ENCODE measurements around the gene GCLC. TPM values are rescaled to one million over a fixed set of nuclear protein-coding genes. Genes with fewer than 3 reads are reported as not detected.

The GCLC gene
- total RNA-seq, 1 experiment from 2014 or later, result 47.1 TPM

GRCh38 chr6:53527249-53527765 is 17.6 kb downstream of the GCLC start (continued):
- TF ChIP-seq, protein P1, sequence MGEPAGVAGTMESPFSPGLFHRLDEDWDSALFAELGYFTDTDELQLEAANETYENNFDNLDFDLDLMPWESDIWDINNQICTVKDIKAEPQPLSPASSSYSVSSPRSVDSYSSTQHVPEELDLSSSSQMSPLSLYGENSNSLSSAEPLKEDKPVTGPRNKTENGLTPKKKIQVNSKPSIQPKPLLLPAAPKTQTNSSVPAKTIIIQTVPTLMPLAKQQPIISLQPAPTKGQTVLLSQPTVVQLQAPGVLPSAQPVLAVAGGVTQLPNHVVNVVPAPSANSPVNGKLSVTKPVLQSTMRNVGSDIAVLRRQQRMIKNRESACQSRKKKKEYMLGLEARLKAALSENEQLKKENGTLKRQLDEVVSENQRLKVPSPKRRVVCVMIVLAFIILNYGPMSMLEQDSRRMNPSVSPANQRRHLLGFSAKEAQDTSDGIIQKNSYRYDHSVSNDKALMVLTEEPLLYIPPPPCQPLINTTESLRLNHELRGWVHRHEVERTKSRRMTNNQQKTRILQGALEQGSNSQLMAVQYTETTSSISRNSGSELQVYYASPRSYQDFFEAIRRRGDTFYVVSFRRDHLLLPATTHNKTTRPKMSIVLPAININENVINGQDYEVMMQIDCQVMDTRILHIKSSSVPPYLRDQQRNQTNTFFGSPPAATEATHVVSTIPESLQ (CRISPR knock-in tag; IDR thresholded peaks at IDR 0.05), result no peak
- TF ChIP-seq ESRRA (CRISPR knock-in tag; IDR thresholded peaks at IDR 0.05; ENCODE audit: borderline replicate concordance) (no peak), RORB (CRISPR knock-in tag; IDR thresholded peaks at IDR 0.05) (no peak), EMX1 (CRISPR knock-in tag; IDR thresholded peaks at IDR 0.05) (no peak), NFATC4 (CRISPR knock-in tag; IDR thresholded peaks at IDR 0.05) (no peak)
- TF ChIP-seq, protein P2, sequence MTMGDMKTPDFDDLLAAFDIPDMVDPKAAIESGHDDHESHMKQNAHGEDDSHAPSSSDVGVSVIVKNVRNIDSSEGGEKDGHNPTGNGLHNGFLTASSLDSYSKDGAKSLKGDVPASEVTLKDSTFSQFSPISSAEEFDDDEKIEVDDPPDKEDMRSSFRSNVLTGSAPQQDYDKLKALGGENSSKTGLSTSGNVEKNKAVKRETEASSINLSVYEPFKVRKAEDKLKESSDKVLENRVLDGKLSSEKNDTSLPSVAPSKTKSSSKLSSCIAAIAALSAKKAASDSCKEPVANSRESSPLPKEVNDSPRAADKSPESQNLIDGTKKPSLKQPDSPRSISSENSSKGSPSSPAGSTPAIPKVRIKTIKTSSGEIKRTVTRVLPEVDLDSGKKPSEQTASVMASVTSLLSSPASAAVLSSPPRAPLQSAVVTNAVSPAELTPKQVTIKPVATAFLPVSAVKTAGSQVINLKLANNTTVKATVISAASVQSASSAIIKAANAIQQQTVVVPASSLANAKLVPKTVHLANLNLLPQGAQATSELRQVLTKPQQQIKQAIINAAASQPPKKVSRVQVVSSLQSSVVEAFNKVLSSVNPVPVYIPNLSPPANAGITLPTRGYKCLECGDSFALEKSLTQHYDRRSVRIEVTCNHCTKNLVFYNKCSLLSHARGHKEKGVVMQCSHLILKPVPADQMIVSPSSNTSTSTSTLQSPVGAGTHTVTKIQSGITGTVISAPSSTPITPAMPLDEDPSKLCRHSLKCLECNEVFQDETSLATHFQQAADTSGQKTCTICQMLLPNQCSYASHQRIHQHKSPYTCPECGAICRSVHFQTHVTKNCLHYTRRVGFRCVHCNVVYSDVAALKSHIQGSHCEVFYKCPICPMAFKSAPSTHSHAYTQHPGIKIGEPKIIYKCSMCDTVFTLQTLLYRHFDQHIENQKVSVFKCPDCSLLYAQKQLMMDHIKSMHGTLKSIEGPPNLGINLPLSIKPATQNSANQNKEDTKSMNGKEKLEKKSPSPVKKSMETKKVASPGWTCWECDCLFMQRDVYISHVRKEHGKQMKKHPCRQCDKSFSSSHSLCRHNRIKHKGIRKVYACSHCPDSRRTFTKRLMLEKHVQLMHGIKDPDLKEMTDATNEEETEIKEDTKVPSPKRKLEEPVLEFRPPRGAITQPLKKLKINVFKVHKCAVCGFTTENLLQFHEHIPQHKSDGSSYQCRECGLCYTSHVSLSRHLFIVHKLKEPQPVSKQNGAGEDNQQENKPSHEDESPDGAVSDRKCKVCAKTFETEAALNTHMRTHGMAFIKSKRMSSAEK (CRISPR knock-in tag; IDR thresholded peaks at IDR 0.05; ENCODE audit: borderline replicate concordance), result no peak
- TF ChIP-seq, protein P3, sequence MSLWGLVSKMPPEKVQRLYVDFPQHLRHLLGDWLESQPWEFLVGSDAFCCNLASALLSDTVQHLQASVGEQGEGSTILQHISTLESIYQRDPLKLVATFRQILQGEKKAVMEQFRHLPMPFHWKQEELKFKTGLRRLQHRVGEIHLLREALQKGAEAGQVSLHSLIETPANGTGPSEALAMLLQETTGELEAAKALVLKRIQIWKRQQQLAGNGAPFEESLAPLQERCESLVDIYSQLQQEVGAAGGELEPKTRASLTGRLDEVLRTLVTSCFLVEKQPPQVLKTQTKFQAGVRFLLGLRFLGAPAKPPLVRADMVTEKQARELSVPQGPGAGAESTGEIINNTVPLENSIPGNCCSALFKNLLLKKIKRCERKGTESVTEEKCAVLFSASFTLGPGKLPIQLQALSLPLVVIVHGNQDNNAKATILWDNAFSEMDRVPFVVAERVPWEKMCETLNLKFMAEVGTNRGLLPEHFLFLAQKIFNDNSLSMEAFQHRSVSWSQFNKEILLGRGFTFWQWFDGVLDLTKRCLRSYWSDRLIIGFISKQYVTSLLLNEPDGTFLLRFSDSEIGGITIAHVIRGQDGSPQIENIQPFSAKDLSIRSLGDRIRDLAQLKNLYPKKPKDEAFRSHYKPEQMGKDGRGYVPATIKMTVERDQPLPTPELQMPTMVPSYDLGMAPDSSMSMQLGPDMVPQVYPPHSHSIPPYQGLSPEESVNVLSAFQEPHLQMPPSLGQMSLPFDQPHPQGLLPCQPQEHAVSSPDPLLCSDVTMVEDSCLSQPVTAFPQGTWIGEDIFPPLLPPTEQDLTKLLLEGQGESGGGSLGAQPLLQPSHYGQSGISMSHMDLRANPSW (CRISPR knock-in tag; conservative IDR thresholded peaks at IDR 0.05; ENCODE audit: low read depth), result no peak

GRCh38 chr6:53526000-53526399 is 18.9 kb downstream of the GCLC start:
- peaks cover 83% of the 10 kb centered on the region for H3K4me1 Mint-ChIP-seq
- CTCF ChIA-PET, result interaction anchor here (0.7 to 2.4 kb wide), 5 partner anchors 9 to 193 kb away, joined by 3 to 6 read pairs (median 3); partner anchors contain the start of gene GCLC
- POLR2A ChIA-PET, result no interaction called here
- peak overlapping the region; percentile 56 for H3K27ac Mint-ChIP-seq
- no peak overlapping the region for H3K4me3 Mint-ChIP-seq
- TF ChIP-seq ESRRA (CRISPR knock-in tag; IDR thresholded peaks at IDR 0.05; ENCODE audit: borderline replicate concordance) (no peak), ZNF396 (CRISPR knock-in tag; IDR thresholded peaks at IDR 0.05; ENCODE audit: borderline replicate concordance) (no peak)
- TF ChIP-seq, protein P4, sequence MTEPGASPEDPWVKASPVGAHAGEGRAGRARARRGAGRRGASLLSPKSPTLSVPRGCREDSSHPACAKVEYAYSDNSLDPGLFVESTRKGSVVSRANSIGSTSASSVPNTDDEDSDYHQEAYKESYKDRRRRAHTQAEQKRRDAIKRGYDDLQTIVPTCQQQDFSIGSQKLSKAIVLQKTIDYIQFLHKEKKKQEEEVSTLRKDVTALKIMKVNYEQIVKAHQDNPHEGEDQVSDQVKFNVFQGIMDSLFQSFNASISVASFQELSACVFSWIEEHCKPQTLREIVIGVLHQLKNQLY (CRISPR knock-in tag; IDR thresholded peaks at IDR 0.05), result no peak
- TF ChIP-seq, protein P5, sequence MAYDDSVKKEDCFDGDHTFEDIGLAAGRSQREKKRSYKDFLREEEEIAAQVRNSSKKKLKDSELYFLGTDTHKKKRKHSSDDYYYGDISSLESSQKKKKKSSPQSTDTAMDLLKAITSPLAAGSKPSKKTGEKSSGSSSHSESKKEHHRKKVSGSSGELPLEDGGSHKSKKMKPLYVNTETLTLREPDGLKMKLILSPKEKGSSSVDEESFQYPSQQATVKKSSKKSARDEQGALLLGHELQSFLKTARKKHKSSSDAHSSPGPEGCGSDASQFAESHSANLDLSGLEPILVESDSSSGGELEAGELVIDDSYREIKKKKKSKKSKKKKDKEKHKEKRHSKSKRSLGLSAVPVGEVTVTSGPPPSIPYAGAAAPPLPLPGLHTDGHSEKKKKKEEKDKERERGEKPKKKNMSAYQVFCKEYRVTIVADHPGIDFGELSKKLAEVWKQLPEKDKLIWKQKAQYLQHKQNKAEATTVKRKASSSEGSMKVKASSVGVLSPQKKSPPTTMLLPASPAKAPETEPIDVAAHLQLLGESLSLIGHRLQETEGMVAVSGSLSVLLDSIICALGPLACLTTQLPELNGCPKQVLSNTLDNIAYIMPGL (CRISPR knock-in tag; IDR thresholded peaks at IDR 0.05), result no peak
- TF ChIP-seq, protein P1 (CRISPR knock-in tag; IDR thresholded peaks at IDR 0.05), result no peak
- H3K9me3 Mint-ChIP-seq, result no peaks in the 10 kb centered on the region
- no peaks in the 10 kb centered on the region for H3K36me3 Mint-ChIP-seq
- no peak for ATAC-seq
- no peak for DNase-seq (ENCODE audit: low spot score)
- no peaks in the 10 kb centered on the region; the same call in 1 of the 2 replicates for H3K27me3 Mint-ChIP-seq (ENCODE audit: low read depth)

Measured in WTC11 (cell line).